OCI-LY1 (cell line): ENCODE data around the gene NKAIN4.
A peak's percentile ranks its signal among the peaks of the same experiment; 100 is the strongest.

Experiments used
- EZH2 ChIP-seq: fragments of 200-600 bp; sonication (generic), shearing (Covaris generic); IDR thresholded peaks from 2 replicates; pipeline ENCODE4 v1.8.0; 2017; ENCODE audit warnings: borderline replicate concordance, mixed run types, mild to moderate bottlenecking, antibody characterized with exemption, low read length, moderate library complexity, mixed read lengths
- TF ChIP-seq, protein P1 (sequence below): fragments of 200-600 bp; sonication (generic), shearing (Covaris generic); IDR thresholded peaks from 2 replicates; pipeline ENCODE4 v1.5.1; 2017; ENCODE audit warnings: mild to moderate bottlenecking, antibody characterized with exemption, low read length, moderate library complexity, mixed read lengths

DNA sequence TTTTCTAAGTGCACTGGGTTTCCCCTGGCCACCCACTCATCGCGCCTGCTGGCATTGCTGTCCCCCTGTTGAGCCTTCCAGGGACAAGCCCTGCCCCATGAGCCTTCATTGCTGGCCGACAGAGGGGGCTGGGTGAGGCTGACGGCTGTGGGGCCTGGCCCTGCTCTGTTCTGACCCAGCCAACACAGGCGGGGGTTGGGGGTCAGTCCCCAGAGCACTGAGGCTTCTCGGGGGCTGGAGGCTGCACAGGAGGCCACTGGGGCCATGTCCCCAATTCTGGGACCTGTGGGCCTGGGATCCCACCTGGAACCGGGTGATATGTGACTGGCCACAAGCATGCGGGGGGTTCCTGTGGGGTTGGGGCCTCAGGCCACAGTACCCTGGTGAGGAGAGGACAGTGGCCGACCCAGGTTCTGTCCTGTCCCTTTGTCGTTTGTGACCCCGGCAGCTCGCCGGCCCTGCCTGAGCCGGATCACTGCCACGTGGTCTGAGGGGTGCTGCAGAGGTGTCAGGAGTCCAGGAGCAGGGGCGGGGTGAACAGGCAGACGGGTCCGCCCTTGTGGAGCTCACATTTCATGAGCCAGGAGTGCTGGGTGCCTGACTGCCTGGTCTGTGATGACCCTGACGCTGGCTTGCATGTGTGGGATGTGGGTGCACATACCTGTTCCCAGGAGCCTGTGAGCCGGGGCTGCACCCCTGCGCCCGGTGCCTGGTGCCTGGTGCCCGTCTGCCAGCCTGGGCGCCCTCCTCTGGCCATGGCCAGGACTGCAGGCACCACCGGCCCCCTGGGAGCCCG is 36.6 kb upstream of the NKAIN4 start:
- TF ChIP-seq, protein P1, sequence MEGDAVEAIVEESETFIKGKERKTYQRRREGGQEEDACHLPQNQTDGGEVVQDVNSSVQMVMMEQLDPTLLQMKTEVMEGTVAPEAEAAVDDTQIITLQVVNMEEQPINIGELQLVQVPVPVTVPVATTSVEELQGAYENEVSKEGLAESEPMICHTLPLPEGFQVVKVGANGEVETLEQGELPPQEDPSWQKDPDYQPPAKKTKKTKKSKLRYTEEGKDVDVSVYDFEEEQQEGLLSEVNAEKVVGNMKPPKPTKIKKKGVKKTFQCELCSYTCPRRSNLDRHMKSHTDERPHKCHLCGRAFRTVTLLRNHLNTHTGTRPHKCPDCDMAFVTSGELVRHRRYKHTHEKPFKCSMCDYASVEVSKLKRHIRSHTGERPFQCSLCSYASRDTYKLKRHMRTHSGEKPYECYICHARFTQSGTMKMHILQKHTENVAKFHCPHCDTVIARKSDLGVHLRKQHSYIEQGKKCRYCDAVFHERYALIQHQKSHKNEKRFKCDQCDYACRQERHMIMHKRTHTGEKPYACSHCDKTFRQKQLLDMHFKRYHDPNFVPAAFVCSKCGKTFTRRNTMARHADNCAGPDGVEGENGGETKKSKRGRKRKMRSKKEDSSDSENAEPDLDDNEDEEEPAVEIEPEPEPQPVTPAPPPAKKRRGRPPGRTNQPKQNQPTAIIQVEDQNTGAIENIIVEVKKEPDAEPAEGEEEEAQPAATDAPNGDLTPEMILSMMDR = peak; percentile 57
- no peak for TF ChIP-seq EZH2
